Heart left ventricle (tissue), 16 donors: Measurements from ENCODE around the gene CASZ1. TPM values are rescaled to one million over a fixed set of nuclear protein-coding genes. Genes with fewer than 3 reads are reported as not detected.

ENCODE experiments used
- ATAC-seq, 4 donors: fragments of 200-7000 bp; cut with Tn5 transposase; one replicate each; pipeline ENCODE4 v1.9.1; 2020 to 2022; ENCODE audit warnings: moderate library complexity in 4 of 4, mild to moderate bottlenecking in 3 of 4, moderate number of reproducible peaks in 1 of 4
- DNase-seq, 5 donors: peaks; one replicate each; pipeline ENCODE4 v3.0.0-alpha.2; 2020
- H3K27ac ChIP-seq, 12 donors: fragments of 200-600 bp; sonication (generic) in 4 of 12; one replicate each; pipeline versions ENCODE4 v1.5.0 to v1.8.0; 2016 to 2022; ENCODE audit warnings: mild to moderate bottlenecking in 2 of 12
- H3K27me3 ChIP-seq, 9 donors: fragments of 200-600 bp; sonication (generic) in 2 of 9; one replicate each; pipeline versions ENCODE4 v1.5.1 to v1.8.0; 2016 to 2022; ENCODE audit warnings: mild to moderate bottlenecking in 3 of 9
- H3K36me3 ChIP-seq, 9 donors: fragments of 200-600 bp; sonication (generic) in 2 of 9; one replicate each; pipeline versions ENCODE4 v1.5.0 to v1.8.0; 2018 to 2022; ENCODE audit warnings: mild to moderate bottlenecking in 2 of 9
- H3K4me1 ChIP-seq, 12 donors: fragments of 200-600 bp; sonication (generic) in 4 of 12; one replicate each; pipeline versions ENCODE4 v1.5.0 to v1.8.0; 2016 to 2022; ENCODE audit warnings: mild to moderate bottlenecking in 3 of 12
- H3K4me3 ChIP-seq, 12 donors: fragments of 200-600 bp; sonication (generic) in 4 of 12; one replicate each; pipeline versions ENCODE4 v1.5.0 to v1.8.0; 2017 to 2022; ENCODE audit warnings: mild to moderate bottlenecking in 9 of 12, moderate library complexity in 4 of 12
- H3K9me3 ChIP-seq, 12 donors: fragments of 200-600 bp; sonication (generic) in 4 of 12; one replicate each; pipeline versions ENCODE4 v1.5.0 to v1.8.0; 2016 to 2022; ENCODE audit warnings: mild to moderate bottlenecking in 1 of 12
- POLR2A ChIP-seq, 2 donors: fragments of 450-650 bp; IDR thresholded peaks; one replicate each; pipeline ENCODE4 v1.6.1; 2017; ENCODE audit warnings: antibody characterized with exemption in 2 of 2, mild to moderate bottlenecking in 2 of 2, moderate library complexity in 2 of 2
- WGBS, 4 donors: extraction: QIAGEN DNeasy Blood & Tissue Kit in 2 of 4; methylation state at CpG; one replicate each; pipeline versions ENCODE4 v1.1.5 to v1.1.7; 2013 to 2018; 5-methylcytosine and 5-hydroxymethylcytosine counted together
- intact Hi-C, 10 donors: fragments of 100-400 bp; cut with DNase I; formaldehyde crosslinking; loops; one replicate each; pipeline versions ENCODE4 v1.11.1 to v1.14.2; 2022
- polyA plus RNA-seq, 2 donors: library from polyadenylated mRNA; stranded (reverse); fragments of 200-250 nt; gene quantifications; one replicate each; pipeline ENCODE4 v1.2.3, GENCODE V29; 2013
- total RNA-seq, 9 donors: library from RNA; depleted of rRNA in 2 of 9; stranded (reverse); fragments of >200 nt in 2 of 9; fragmentation: NEBNext Ultra II Directional in 3 of 9; extraction: Animal tissue kit (Norgen Biotek cat#: 25700) in 3 of 9; gene quantifications; one replicate each; pipeline versions ENCODE4 v1.1.0 to v1.2.4, GENCODE V29; 2016 to 2023
- TF ChIP-seq, protein P1 (sequence below), 12 donors: fragments of 200-600 bp; sonication (generic) in 4 of 12; IDR thresholded peaks; one replicate each; pipeline versions ENCODE4 v1.5.0 to v1.8.0; 2018 to 2022; ENCODE audit warnings: antibody characterized with exemption in 12 of 12, mild to moderate bottlenecking in 5 of 12
- donor health status: ischemic (EF 13 %, LVEDD 7.1; RV severe dilation, severe dysfunction).
- donor health status: healthy with polysubstance abuse.
- donor health status: DM: no; HTN: yes; CAD: no.
- donor health status: DM: no; HTN: no; CAD: no.
- donor health status: ischemic (EF 25% LVEDD 6.9; RV normal size, moderate dysfunction).
- donor health status: ischemic (EF 25% LVEDD 5.7; RV mildly dilated, moderate dysfunction).
- donor health status: healthy.
- donor health status: DM: yes; HTN: yes; CAD: no.
- donor health status: ischemic (EF 35%, LVEDD 5.7; RV mildly dilated, moderate dysfunction).
- donor health status: nonischemic (EF 11% LVEDD 7.7; RV severe dilation, severe dysfunction).
- donor health status: DM: yes; HTN: yes; CAD: no.
- donor health status: PGD.
- donor health status: ischemic (EF 29% LVEDD 5.4; RV normal size, mild dysfunction).
- donor health status: nonischemic (EF 23%, LVEDD 6.1; RV moderate dilation, normal function).

CASZ1 gene
- total and polyA plus RNA-seq, 11 donors = 28.8 to 84.9 (median 55.0) TPM

DNA sequence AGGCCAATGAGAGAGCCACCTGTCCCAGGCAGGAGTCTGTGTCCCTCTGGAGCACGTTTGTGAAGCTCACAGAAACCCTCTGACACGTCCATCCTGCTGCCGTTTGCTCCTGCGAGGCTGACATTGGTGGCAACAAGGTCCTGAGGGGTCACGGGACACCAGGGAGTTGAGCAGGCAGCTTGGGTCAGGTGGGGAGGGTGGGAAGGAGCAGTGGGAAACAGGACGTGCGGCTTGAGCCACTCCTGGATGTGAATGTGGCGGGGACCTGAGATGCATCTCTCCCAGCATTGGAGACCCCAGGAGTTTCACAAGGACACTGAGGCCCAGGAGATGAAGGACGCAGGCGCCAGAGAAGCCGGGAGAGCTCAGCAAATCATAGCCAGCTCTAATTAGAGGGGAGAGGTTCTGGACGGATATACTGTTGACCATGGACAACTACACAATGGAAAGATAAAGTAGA lies 172.7 kb downstream of the CASZ1 start:
- peak in 1 of 5 donors; percentile 30 for DNase-seq
- peaks cover 0 to 6% (median 3%) of the 10 kb centered on the region in 12 donors for H3K4me1 ChIP-seq
- H3K36me3 ChIP-seq = peaks cover 0 to 37% (median 28%) of the 10 kb centered on the region in 9 donors
- no peak overlapping the region for H3K4me3 ChIP-seq
- intact Hi-C loops = loop anchor here in 1 of 10 donors (10.0 kb wide), 1 partner anchor 241 kb away; no protein-coding TSS in a partner anchor
- no peak for ATAC-seq
- TF ChIP-seq, protein P1, sequence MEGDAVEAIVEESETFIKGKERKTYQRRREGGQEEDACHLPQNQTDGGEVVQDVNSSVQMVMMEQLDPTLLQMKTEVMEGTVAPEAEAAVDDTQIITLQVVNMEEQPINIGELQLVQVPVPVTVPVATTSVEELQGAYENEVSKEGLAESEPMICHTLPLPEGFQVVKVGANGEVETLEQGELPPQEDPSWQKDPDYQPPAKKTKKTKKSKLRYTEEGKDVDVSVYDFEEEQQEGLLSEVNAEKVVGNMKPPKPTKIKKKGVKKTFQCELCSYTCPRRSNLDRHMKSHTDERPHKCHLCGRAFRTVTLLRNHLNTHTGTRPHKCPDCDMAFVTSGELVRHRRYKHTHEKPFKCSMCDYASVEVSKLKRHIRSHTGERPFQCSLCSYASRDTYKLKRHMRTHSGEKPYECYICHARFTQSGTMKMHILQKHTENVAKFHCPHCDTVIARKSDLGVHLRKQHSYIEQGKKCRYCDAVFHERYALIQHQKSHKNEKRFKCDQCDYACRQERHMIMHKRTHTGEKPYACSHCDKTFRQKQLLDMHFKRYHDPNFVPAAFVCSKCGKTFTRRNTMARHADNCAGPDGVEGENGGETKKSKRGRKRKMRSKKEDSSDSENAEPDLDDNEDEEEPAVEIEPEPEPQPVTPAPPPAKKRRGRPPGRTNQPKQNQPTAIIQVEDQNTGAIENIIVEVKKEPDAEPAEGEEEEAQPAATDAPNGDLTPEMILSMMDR (IDR thresholded peaks at IDR 0.05) = no peak
- no peak for TF ChIP-seq POLR2A (IDR thresholded peaks at IDR 0.05)
- peak overlapping the region in 1 of 12 donors; percentile 11 for H3K27ac ChIP-seq
- H3K27me3 ChIP-seq = no peaks in the 10 kb centered on the region
- WGBS, 4 donors = 92 to 94% (median 93%) methylated on average over 9 to 12 of the region's 12 CpGs
- no peaks in the 10 kb centered on the region for H3K9me3 ChIP-seq

DNA sequence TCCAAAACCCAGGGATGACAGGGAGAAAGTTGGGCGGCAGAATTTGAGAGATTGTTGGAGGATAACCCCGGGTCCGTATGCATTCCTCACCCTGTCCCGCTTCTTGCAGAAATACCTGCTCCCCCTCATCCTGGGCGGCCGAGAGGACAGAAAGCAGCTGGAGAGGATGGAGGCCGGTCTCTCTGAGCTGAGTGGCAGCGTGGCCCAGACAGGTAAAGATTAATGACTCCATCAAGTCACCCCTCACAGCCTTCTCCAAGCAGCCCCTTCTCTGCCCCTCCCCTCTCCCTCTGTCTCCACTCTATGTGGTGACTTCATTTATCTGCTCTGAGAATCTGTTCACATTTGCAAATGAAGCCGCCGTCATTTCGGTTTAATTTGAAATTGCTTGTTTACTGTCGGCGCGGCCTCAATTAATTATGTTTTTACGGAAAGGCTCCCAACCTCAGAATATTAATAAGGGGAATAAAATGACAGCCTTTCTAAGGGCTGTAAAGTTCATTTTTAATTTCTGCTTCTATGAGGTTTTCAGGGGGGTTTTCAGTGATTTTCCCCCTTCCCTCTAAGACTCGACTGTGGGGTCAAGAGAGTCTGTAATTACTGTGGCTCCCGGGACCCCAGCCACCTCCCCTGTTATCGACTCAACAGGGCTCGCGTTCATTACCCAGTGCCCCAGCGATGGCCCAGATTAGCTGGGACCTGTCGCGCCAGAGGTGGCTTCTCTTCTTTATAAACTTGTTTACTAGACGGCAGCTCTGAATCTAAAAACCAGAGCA lies 173.3 kb downstream of the CASZ1 start:
- Histone ChIP-seq H3K36me3 (peaks cover 0 to 39% (median 29%) of the 10 kb centered on the region in 9 donors), H3K27me3 (no peaks in the 10 kb centered on the region), H3K4me1 (peaks cover 0 to under 1% (median 0%) of the 10 kb centered on the region in 12 donors), H3K4me3 (no peak overlapping the region), H3K9me3 (no peaks in the 10 kb centered on the region), H3K27ac (peak overlapping the region in 1 of 12 donors; percentile 11)
- TF ChIP-seq POLR2A (IDR thresholded peaks at IDR 0.05) = no peak
- TF ChIP-seq, protein P1 (IDR thresholded peaks at IDR 0.05) = no peak
- DNase-seq (peak in 2 of 5 donors; percentile 10 to 15), ATAC-seq (no peak)
- intact Hi-C loops = loop anchor here in 1 of 10 donors (10.0 kb wide), 1 partner anchor 242 kb away; no protein-coding TSS in a partner anchor
- 94 to 95% (median 95%) methylated on average over 24 of the region's 24 CpGs for WGBS, 4 donors

DNA sequence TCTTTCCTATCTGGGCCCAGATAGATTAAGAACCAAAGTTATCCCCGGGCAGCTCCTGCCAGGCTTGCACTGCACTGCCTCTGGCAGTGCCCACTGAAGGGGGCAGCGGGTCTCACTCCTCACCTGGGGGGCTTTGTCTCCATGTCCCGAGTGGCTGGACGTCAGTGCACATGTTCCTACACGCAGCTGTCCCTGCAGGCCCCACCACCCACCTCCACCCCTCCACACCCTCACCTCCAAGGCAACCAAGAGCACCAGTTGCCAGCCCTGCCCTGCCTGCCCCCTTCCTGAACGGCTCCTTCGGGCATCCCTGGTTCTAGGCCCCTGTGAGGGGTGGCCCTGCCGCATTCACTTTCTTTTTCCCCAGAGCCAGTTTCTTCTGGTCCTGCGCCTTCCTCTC lies 174.5 kb downstream of the CASZ1 start:
- no peaks in the 10 kb centered on the region for H3K4me1 ChIP-seq
- ATAC-seq (no peak), DNase-seq (peak in 1 of 5 donors; percentile 47)
- no peaks in the 10 kb centered on the region for H3K9me3 ChIP-seq
- H3K36me3 ChIP-seq = peaks cover 0 to 37% (median 29%) of the 10 kb centered on the region in 9 donors
- no peaks in the 10 kb centered on the region for H3K27me3 ChIP-seq
- no peak overlapping the region for H3K27ac ChIP-seq
- WGBS, 4 donors = 89 to 94% (median 91%) methylated on average over 9 of the region's 9 CpGs
- intact Hi-C loops = loop anchor here in 1 of 10 donors (10.0 kb wide), 1 partner anchor 243 kb away; no protein-coding TSS in a partner anchor
- no peak overlapping the region for H3K4me3 ChIP-seq
- TF ChIP-seq POLR2A (IDR thresholded peaks at IDR 0.05) = no peak
- TF ChIP-seq, protein P1 (IDR thresholded peaks at IDR 0.05) = no peak

DNA sequence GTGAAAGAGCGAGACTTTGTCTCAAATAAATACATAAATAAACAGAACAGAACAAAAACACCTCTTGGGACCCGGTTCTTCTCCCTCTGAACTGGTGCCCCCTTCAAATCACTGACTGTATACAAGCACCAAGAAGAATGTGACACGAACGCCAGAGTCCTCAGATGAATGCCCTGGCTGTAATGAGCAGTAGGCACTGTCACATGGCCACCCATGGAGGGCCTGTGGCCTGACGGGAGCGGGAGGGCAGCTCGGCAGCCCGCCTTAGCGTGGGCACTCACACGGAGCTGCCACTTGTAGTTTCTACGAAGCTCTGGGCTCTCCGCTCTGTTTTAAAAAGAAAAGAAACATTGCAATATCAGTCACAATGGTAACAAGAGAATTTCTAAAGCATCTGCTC lies 175.7 kb downstream of the CASZ1 start:
- H3K4me1 ChIP-seq = no peaks in the 10 kb centered on the region
- intact Hi-C loops = loop anchor here in 1 of 10 donors (10.0 kb wide), 1 partner anchor 244 kb away; no protein-coding TSS in a partner anchor
- peaks cover 0 to 37% (median 29%) of the 10 kb centered on the region in 9 donors for H3K36me3 ChIP-seq
- no peak for ATAC-seq
- TF ChIP-seq POLR2A (IDR thresholded peaks at IDR 0.05) = no peak
- no peaks in the 10 kb centered on the region for H3K27me3 ChIP-seq
- no peak for DNase-seq
- H3K27ac ChIP-seq = no peak overlapping the region
- H3K9me3 ChIP-seq = no peaks in the 10 kb centered on the region
- 93 to 97% (median 95%) methylated on average over 11 to 12 of the region's 12 CpGs for WGBS, 4 donors
- no peak overlapping the region for H3K4me3 ChIP-seq
